ENCODE data around the gene ANKFN1.

The ANKFN1 gene

GRCh38 chr17:56528696-56529095 is 375.4 kb downstream of the ANKFN1 start:
- no peaks in the 10 kb centered on the region; the same call in 1 of the 2 replicates for H3K27me3 ChIP-seq (ENCODE audit: insufficient read depth, low read length)
- no peaks in the 10 kb centered on the region for H3K36me3 ChIP-seq (ENCODE audit: insufficient read depth, low read depth, low read length)
- H3K9me3 ChIP-seq (ENCODE audit: insufficient read depth, low read depth, low read length): no peaks in the 10 kb centered on the region
- no peak overlapping the region for H3K9ac ChIP-seq (ENCODE audit: low read depth, low read length)
- H3K4me1 ChIP-seq (ENCODE audit: insufficient read depth, low read length): no peaks in the 10 kb centered on the region
- H3K27ac ChIP-seq (ENCODE audit: low read length): no peak overlapping the region
- H3K4me3 ChIP-seq (ENCODE audit: low read length): no peak overlapping the region

GRCh38 chr17:56532926-56533325 is 379.7 kb downstream of the ANKFN1 start:
- no peaks in the 10 kb centered on the region for H3K9me3 ChIP-seq (ENCODE audit: insufficient read depth, low read depth, low read length)
- H3K4me3 ChIP-seq (ENCODE audit: low read length): no peak overlapping the region
- no peaks in the 10 kb centered on the region; the same call in 1 of the 2 replicates for H3K27me3 ChIP-seq (ENCODE audit: insufficient read depth, low read length)
- H3K4me1 ChIP-seq (ENCODE audit: insufficient read depth, low read length): no peaks in the 10 kb centered on the region
- H3K36me3 ChIP-seq (ENCODE audit: insufficient read depth, low read depth, low read length): no peaks in the 10 kb centered on the region
- no peak overlapping the region for H3K27ac ChIP-seq (ENCODE audit: low read length)
- no peak overlapping the region for H3K9ac ChIP-seq (ENCODE audit: low read depth, low read length)

- no peak overlapping the region for H3K4me3 ChIP-seq (ENCODE audit: low read length)
- no peaks in the 10 kb centered on the region; the same call in 1 of the 2 replicates for H3K27me3 ChIP-seq (ENCODE audit: insufficient read depth, low read length)
- no peak overlapping the region for H3K27ac ChIP-seq (ENCODE audit: low read length)
- no peak overlapping the region for H3K9ac ChIP-seq (ENCODE audit: low read depth, low read length)
- no peaks in the 10 kb centered on the region for H3K36me3 ChIP-seq (ENCODE audit: insufficient read depth, low read depth, low read length)
- H3K9me3 ChIP-seq (ENCODE audit: insufficient read depth, low read depth, low read length): no peaks in the 10 kb centered on the region
- no peaks in the 10 kb centered on the region for H3K4me1 ChIP-seq (ENCODE audit: insufficient read depth, low read length)
These were observed 383.5 kb downstream of the ANKFN1 start for GRCh38 chr17:56536766-56537165.

GRCh38 chr17:56540836-56541235 is 387.6 kb downstream of the ANKFN1 start:
- Histone ChIP-seq H3K36me3 (ENCODE audit: insufficient read depth, low read depth, low read length) (no peaks in the 10 kb centered on the region), H3K9ac (ENCODE audit: low read depth, low read length) (no peak overlapping the region)

GRCh38 chr17:56543280-56543679 is 390.0 kb downstream of the ANKFN1 start:
- H3K36me3 ChIP-seq (ENCODE audit: insufficient read depth, low read depth, low read length): no peaks in the 10 kb centered on the region
- H3K27me3 ChIP-seq (ENCODE audit: insufficient read depth, low read length): no peaks in the 10 kb centered on the region
- H3K9ac ChIP-seq (ENCODE audit: low read depth, low read length): no peak overlapping the region
- H3K27ac ChIP-seq (ENCODE audit: low read length): no peak overlapping the region
- H3K9me3 ChIP-seq (ENCODE audit: insufficient read depth, low read depth, low read length): no peaks in the 10 kb centered on the region
- H3K4me3 ChIP-seq (ENCODE audit: low read length): no peak overlapping the region
- H3K4me1 ChIP-seq (ENCODE audit: insufficient read depth, low read length): 0 out of 2 replicates have a peak, but pooled peaks cover 3% of the 10 kb centered on the region

More at GRCh38 chr17:56540836-56541235, 387.6 kb downstream of the ANKFN1 start:
- H3K4me3 ChIP-seq (ENCODE audit: low read length): no peak overlapping the region
- H3K9me3 ChIP-seq (ENCODE audit: insufficient read depth, low read depth, low read length): no peaks in the 10 kb centered on the region
- H3K27me3 ChIP-seq (ENCODE audit: insufficient read depth, low read length): no peaks in the 10 kb centered on the region
- no peak overlapping the region for H3K27ac ChIP-seq (ENCODE audit: low read length)
- H3K4me1 ChIP-seq (ENCODE audit: insufficient read depth, low read length): 0 out of 2 replicates have a peak, but pooled peaks cover 3% of the 10 kb centered on the region

GRCh38 chr17:56545106-56545505 is 391.8 kb downstream of the ANKFN1 start:
- no peak overlapping the region for H3K4me3 ChIP-seq (ENCODE audit: low read length)
- H3K4me1 ChIP-seq (ENCODE audit: insufficient read depth, low read length): 0 out of 2 replicates have a peak, but pooled peaks cover 3% of the 10 kb centered on the region
- H3K36me3 ChIP-seq (ENCODE audit: insufficient read depth, low read depth, low read length): no peaks in the 10 kb centered on the region
- H3K27ac ChIP-seq (ENCODE audit: low read length): no peak overlapping the region
- no peaks in the 10 kb centered on the region for H3K9me3 ChIP-seq (ENCODE audit: insufficient read depth, low read depth, low read length)
- no peak overlapping the region for H3K9ac ChIP-seq (ENCODE audit: low read depth, low read length)
- H3K27me3 ChIP-seq (ENCODE audit: insufficient read depth, low read length): no peaks in the 10 kb centered on the region

GRCh38 chr17:56545930-56546329 is 392.7 kb downstream of the ANKFN1 start:
- no peak overlapping the region for H3K4me3 ChIP-seq (ENCODE audit: low read length)
- 0 out of 2 replicates have a peak, but pooled peaks cover 3% of the 10 kb centered on the region for H3K4me1 ChIP-seq (ENCODE audit: insufficient read depth, low read length)
- no peak overlapping the region for H3K27ac ChIP-seq (ENCODE audit: low read length)
- H3K9me3 ChIP-seq (ENCODE audit: insufficient read depth, low read depth, low read length): no peaks in the 10 kb centered on the region
- H3K27me3 ChIP-seq (ENCODE audit: insufficient read depth, low read length): no peaks in the 10 kb centered on the region
- H3K9ac ChIP-seq (ENCODE audit: low read depth, low read length): no peak overlapping the region
- H3K36me3 ChIP-seq (ENCODE audit: insufficient read depth, low read depth, low read length): no peaks in the 10 kb centered on the region

GRCh38 chr17:56548661-56549060 is 395.4 kb downstream of the ANKFN1 start:
- Histone ChIP-seq H3K9me3 (ENCODE audit: insufficient read depth, low read depth, low read length) (no peaks in the 10 kb centered on the region), H3K4me3 (ENCODE audit: low read length) (no peak overlapping the region), H3K9ac (ENCODE audit: low read depth, low read length) (no peak overlapping the region), H3K36me3 (ENCODE audit: insufficient read depth, low read depth, low read length) (no peaks in the 10 kb centered on the region), H3K27me3 (ENCODE audit: insufficient read depth, low read length) (no peaks in the 10 kb centered on the region), H3K27ac (ENCODE audit: low read length) (no peak overlapping the region), H3K4me1 (ENCODE audit: insufficient read depth, low read length) (0 out of 2 replicates have a peak, but pooled peaks cover 3% of the 10 kb centered on the region)

- no peaks in the 10 kb centered on the region for H3K9me3 ChIP-seq (ENCODE audit: insufficient read depth, low read depth, low read length)
- H3K4me1 ChIP-seq (ENCODE audit: insufficient read depth, low read length): 0 out of 2 replicates have a peak, but pooled peaks cover 3% of the 10 kb centered on the region
- H3K36me3 ChIP-seq (ENCODE audit: insufficient read depth, low read depth, low read length): no peaks in the 10 kb centered on the region
- no peak overlapping the region for H3K4me3 ChIP-seq (ENCODE audit: low read length)
- H3K27me3 ChIP-seq (ENCODE audit: insufficient read depth, low read length): no peaks in the 10 kb centered on the region
- H3K9ac ChIP-seq (ENCODE audit: low read depth, low read length): no peak overlapping the region
- no peak overlapping the region for H3K27ac ChIP-seq (ENCODE audit: low read length)
These were observed 396.2 kb downstream of the ANKFN1 start for GRCh38 chr17:56549501-56549900.

GRCh38 chr17:56557682-56558081 is 404.4 kb downstream of the ANKFN1 start:
- H3K4me3 ChIP-seq (ENCODE audit: low read length): no peak overlapping the region
- no peak overlapping the region for H3K9ac ChIP-seq (ENCODE audit: low read depth, low read length)
- H3K9me3 ChIP-seq (ENCODE audit: insufficient read depth, low read depth, low read length): no peaks in the 10 kb centered on the region
- no peak overlapping the region for H3K27ac ChIP-seq (ENCODE audit: low read length)
- H3K4me1 ChIP-seq (ENCODE audit: insufficient read depth, low read length): no peaks in the 10 kb centered on the region
- no peaks in the 10 kb centered on the region for H3K36me3 ChIP-seq (ENCODE audit: insufficient read depth, low read depth, low read length)
- H3K27me3 ChIP-seq (ENCODE audit: insufficient read depth, low read length): no peaks in the 10 kb centered on the region

- no peaks in the 10 kb centered on the region for H3K27me3 ChIP-seq (ENCODE audit: insufficient read depth, low read length)
- no peak overlapping the region for H3K4me3 ChIP-seq (ENCODE audit: low read length)
- no peaks in the 10 kb centered on the region for H3K36me3 ChIP-seq (ENCODE audit: insufficient read depth, low read depth, low read length)
- no peak overlapping the region for H3K9ac ChIP-seq (ENCODE audit: low read depth, low read length)
- H3K9me3 ChIP-seq (ENCODE audit: insufficient read depth, low read depth, low read length): no peaks in the 10 kb centered on the region
- no peaks in the 10 kb centered on the region for H3K4me1 ChIP-seq (ENCODE audit: insufficient read depth, low read length)
- no peak overlapping the region for H3K27ac ChIP-seq (ENCODE audit: low read length)
These were observed 404.8 kb downstream of the ANKFN1 start for GRCh38 chr17:56558088-56558487.

Measured in iPS-20b (cell line).